Right atrium auricular region (tissue), 2 donors: ENCODE measurements around the gene HADHB. TPM values are rescaled to one million over a fixed set of nuclear protein-coding genes. Genes with fewer than 3 reads are reported as not detected.

ENCODE experiments used
- DNase-seq: peaks from one replicate; pipeline ENCODE4 v3.0.0-alpha.2; 2019; ENCODE audit warnings: low spot score
- H3K27ac ChIP-seq, 2 donors: fragments of 200-600 bp; sonication (generic); 1 replicate in 1 of 2; 2 replicates in 1 of 2; pipeline ENCODE4 v1.5.1; 2016 to 2019
- H3K27me3 ChIP-seq, 2 donors: fragments of 200-600 bp; sonication (generic); one replicate each; pipeline versions ENCODE4 v1.5.1 to v1.6.0; 2017 to 2019
- H3K36me3 ChIP-seq: fragments of 200-600 bp; sonication (generic); one replicate; pipeline ENCODE4 v1.5.1; 2016
- H3K4me1 ChIP-seq, 2 donors: fragments of 200-600 bp; sonication (generic); one replicate each; pipeline versions ENCODE4 v1.5.1 to v1.6.0; 2017 to 2019
- H3K4me3 ChIP-seq, 2 donors: fragments of 200-600 bp; sonication (generic); 1 replicate in 1 of 2; 2 replicates in 1 of 2; pipeline ENCODE4 v1.5.1; 2017 to 2019; ENCODE audit warnings: mild to moderate bottlenecking in 1 of 2, moderate library complexity in 1 of 2
- H3K9me3 ChIP-seq, 2 donors: fragments of 200-600 bp; sonication (generic); one replicate each; pipeline ENCODE4 v1.5.1; 2019
- total RNA-seq, 2 donors: library from RNA; depleted of rRNA; stranded (reverse); fragments of >200 nt; gene quantifications; one replicate each; pipeline ENCODE4 v1.1.0, GENCODE V29; 2016
- TF ChIP-seq, protein P1 (sequence below), 2 donors: fragments of 200-600 bp; sonication (generic); IDR thresholded peaks; one replicate each; pipeline ENCODE4 v1.5.1; 2019; ENCODE audit warnings: antibody characterized with exemption in 2 of 2

HADHB gene
- total RNA-seq, 2 donors from 2014 or later: 756 to 770 TPM

DNA sequence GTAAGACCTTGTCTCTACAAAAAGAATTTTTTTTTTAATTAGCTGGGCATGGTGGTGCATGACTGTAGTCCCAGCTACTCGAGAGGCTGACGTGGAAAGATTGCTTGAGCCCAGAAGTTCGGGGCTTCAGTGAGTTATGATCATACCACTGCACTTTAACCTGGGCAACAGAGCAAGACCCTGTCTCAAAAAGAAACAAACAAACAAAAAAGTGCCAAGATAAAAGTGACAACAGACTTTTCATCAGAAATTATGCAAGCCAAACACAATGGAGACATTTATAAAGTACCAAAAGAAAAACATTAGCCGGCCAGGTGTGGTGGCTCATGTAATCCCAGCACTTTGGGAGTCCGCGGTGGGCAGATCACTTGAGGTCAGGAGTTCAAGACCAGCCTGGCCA, 27.0 kb upstream of the HADHB start:
- H3K27ac ChIP-seq: no peak overlapping the region
- H3K4me3 ChIP-seq: no peak overlapping the region
- no peaks in the 10 kb centered on the region for H3K4me1 ChIP-seq
- H3K27me3 ChIP-seq: no peaks in the 10 kb centered on the region
- H3K9me3 ChIP-seq: no peaks in the 10 kb centered on the region
- H3K36me3 ChIP-seq: peaks cover 86% of the 10 kb centered on the region
- TF ChIP-seq, protein P1, sequence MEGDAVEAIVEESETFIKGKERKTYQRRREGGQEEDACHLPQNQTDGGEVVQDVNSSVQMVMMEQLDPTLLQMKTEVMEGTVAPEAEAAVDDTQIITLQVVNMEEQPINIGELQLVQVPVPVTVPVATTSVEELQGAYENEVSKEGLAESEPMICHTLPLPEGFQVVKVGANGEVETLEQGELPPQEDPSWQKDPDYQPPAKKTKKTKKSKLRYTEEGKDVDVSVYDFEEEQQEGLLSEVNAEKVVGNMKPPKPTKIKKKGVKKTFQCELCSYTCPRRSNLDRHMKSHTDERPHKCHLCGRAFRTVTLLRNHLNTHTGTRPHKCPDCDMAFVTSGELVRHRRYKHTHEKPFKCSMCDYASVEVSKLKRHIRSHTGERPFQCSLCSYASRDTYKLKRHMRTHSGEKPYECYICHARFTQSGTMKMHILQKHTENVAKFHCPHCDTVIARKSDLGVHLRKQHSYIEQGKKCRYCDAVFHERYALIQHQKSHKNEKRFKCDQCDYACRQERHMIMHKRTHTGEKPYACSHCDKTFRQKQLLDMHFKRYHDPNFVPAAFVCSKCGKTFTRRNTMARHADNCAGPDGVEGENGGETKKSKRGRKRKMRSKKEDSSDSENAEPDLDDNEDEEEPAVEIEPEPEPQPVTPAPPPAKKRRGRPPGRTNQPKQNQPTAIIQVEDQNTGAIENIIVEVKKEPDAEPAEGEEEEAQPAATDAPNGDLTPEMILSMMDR (IDR thresholded peaks at IDR 0.05): no peak
- no peak for DNase-seq

DNA sequence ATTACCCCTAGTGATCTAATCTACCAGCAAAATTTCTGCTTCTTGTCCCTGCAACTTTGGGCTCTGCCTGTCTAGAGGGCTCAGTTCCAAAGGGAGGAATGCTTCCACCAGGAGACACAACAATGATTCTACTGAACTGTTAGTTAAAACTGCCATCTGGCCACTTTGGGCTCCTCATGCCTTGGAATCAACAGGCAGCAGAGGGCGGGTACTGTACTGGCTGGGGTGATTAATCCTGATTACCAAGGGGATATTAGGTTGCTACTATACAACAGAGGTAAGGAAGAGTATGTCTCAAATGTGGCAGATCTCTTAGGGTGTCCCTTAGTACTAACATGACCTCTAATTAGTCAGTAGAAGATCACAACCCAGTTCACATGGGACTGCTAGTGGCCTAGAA, 21.7 kb upstream of the HADHB start:
- TF ChIP-seq, protein P1 (IDR thresholded peaks at IDR 0.05): no peak
- Histone ChIP-seq H3K27ac (no peak overlapping the region), H3K36me3 (peaks cover 73% of the 10 kb centered on the region), H3K4me3 (no peak overlapping the region), H3K4me1 (no peaks in the 10 kb centered on the region), H3K9me3 (peaks cover 0 to 10% of the 10 kb centered on the region in 2 donors), H3K27me3 (no peaks in the 10 kb centered on the region)
- DNase-seq: no peak

DNA sequence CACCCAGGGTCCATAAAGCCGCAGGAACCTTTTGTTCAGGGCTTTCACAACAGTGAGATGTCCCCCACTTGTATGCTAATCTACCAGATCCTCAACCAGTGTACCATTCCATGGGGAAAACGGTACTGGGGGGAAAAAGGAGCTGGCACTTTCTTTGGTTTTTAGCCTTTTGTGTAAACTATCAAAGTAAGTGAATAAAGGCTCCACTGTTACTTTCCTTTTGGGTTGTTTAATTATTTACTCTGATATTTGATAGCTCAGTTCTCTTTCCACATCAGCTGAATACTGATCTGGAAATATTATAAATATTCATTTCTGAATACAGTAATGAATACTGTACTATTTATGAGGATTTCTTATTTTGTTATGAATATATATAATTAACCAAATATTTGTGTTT, 20.6 kb upstream of the HADHB start:
- no peak overlapping the region for H3K4me3 ChIP-seq
- H3K27me3 ChIP-seq: no peaks in the 10 kb centered on the region
- no peak for DNase-seq
- peaks cover 0 to 10% of the 10 kb centered on the region in 2 donors for H3K9me3 ChIP-seq
- no peak overlapping the region for H3K27ac ChIP-seq
- no peaks in the 10 kb centered on the region for H3K4me1 ChIP-seq
- TF ChIP-seq, protein P1 (IDR thresholded peaks at IDR 0.05): no peak
- H3K36me3 ChIP-seq: peaks cover 82% of the 10 kb centered on the region

DNA sequence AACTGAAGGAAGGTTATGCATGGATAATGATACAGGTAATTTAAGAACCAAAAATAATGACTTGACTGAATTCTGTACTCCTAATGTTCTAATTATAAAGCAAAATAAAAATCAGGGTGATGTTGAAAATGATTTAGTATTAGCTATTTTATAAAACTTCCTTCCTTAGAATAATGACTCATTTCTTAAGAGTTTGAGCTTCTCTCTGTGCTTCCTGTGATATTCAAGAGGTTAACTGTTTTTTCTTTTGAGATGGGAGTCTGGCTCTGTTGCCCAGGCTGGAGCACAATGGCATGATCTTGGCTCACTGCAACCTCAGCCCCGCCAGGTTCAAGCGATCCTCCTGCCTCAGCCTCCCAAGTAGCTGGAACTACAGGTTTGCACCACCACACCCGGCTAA, 15.1 kb upstream of the HADHB start:
- Histone ChIP-seq H3K27me3 (no peaks in the 10 kb centered on the region), H3K4me3 (no peak overlapping the region), H3K9me3 (peaks cover 0 to 10% of the 10 kb centered on the region in 2 donors), H3K4me1 (no peaks in the 10 kb centered on the region), H3K36me3 (peaks cover 92% of the 10 kb centered on the region), H3K27ac (no peak overlapping the region)
- TF ChIP-seq, protein P1 (IDR thresholded peaks at IDR 0.05): no peak
- no peak for DNase-seq

DNA sequence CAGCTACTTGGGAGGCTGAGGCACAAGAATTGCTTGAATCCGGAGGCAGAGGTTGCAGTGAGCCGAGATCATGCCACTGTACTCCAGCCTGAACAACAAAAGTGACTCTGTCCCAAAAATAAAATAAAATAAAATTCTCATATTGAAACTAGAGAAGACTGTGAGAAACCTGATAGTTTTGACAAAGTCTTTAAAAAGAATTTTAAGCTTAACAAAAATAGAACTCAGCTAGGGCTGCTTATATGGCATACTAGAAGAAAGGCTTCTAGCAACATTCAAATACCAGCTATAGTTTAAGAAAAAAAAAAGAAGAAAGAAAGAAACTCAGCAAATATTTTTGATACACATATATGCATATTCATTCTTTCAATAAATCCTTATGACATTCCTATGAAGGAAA, 13.9 kb upstream of the HADHB start:
- TF ChIP-seq, protein P1 (IDR thresholded peaks at IDR 0.05): no peak
- Histone ChIP-seq H3K4me1 (no peaks in the 10 kb centered on the region), H3K4me3 (no peak overlapping the region), H3K27me3 (no peaks in the 10 kb centered on the region), H3K27ac (no peak overlapping the region), H3K9me3 (peaks cover 0 to 10% of the 10 kb centered on the region in 2 donors), H3K36me3 (peaks cover 100% of the 10 kb centered on the region)
- DNase-seq: no peak

DNA sequence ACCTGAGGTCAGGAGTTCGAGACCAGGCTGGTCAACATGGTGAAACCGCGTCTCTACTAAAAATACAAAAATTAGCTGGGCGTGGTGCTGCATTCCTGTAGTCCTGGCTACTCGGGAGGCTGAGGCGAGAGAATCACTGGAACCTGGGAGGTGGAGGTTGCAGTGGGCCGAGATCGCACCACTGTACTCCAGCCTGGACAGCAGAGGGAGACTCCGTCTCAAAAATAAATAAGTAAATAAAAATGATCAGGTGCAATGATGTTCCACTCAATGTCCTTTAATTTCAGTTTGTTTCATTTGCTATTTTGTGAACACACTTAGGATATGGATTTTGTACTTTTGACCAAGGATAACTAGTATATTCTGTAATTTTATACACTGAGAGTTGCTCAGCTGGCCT, 9.7 kb upstream of the HADHB start:
- no peak overlapping the region for H3K27ac ChIP-seq

More for the DNA sequence above, 9.7 kb upstream of the HADHB start:
- H3K36me3 ChIP-seq: peaks cover 91% of the 10 kb centered on the region
- DNase-seq: no peak
- peaks cover 0 to 20% of the 10 kb centered on the region in 2 donors for H3K4me1 ChIP-seq
- H3K27me3 ChIP-seq: no peaks in the 10 kb centered on the region
- H3K9me3 ChIP-seq: no peaks in the 10 kb centered on the region
- H3K4me3 ChIP-seq: no peak overlapping the region
- TF ChIP-seq, protein P1 (IDR thresholded peaks at IDR 0.05): peak in 1 of 2 donors; percentile 47
